HCT116 (cell line): ENCODE measurements around the gene SUCNR1. TPM values are rescaled to one million over a fixed set of nuclear protein-coding genes. Genes with fewer than 3 reads are reported as not detected.

Experiments
- ATAC-seq: fragments of 200-7000 bp; cut with Tn5 transposase; 2 replicates; pipeline ENCODE4 v1.9.1; 2020; ENCODE audit warnings: mild to moderate bottlenecking, moderate library complexity
- BruUV-seq: library from RNA; stranded (reverse); fragments of 400-500 nt; replicated peaks from 2 replicates; lab custom pipeline; 2021; lab: Mats Ljungman, UMichigan
- CTCF ChIA-PET: fragments of 300-600 bp; sonication (Branson Sonifier 250); formaldehyde crosslinking; loops from one replicate; lab custom pipeline; 2021; ENCODE audit warnings: antibody characterized with exemption; lab: Charles Lee
- POLR2A ChIA-PET: fragments of 300-600, 350-600 bp; sonication (Branson Sonifier 250); formaldehyde crosslinking; loops from one replicate; lab custom pipeline; 2021; ENCODE audit warnings: antibody characterized with exemption; lab: Charles Lee
- RAD21 ChIA-PET, 2 experiments: fragments of 300-600 bp; sonication (Branson Sonifier 250); formaldehyde crosslinking; loops; one replicate each; lab custom pipeline; 2023; ENCODE audit warnings: low total read pairs in 2 of 2; ENCODE audit not compliant: uncharacterized antibody in 2 of 2, unreplicated experiment in 2 of 2, low non-redundant PET in 1 of 2; lab: Charles Lee
- DNase-seq: peaks from one replicate; pipeline ENCODE4 v3.0.0-alpha.2; 2010; ENCODE audit warnings: low read depth, low spot score
- H2AFZ ChIP-seq: fragments of 200-600 bp; shearing (Covaris generic), sonication (generic); 2 replicates; pipeline ENCODE4 v1.6.1; 2017; ENCODE audit warnings: low read depth, mixed run types, mixed read lengths, antibody characterized with exemption, low read length; ENCODE audit not compliant: poor library complexity, severe bottlenecking
- H3K27ac ChIP-seq: 2 replicates; pipeline ENCODE4 v1.5.1; 2012; ENCODE audit warnings: low read depth, low read length
- H3K27me3 ChIP-seq: fragments of 200-600 bp; sonication (generic); 2 replicates; pipeline ENCODE4 v1.6.1; 2016; ENCODE audit warnings: mixed run types, low read length, mixed read lengths; ENCODE audit not compliant: insufficient read depth
- H3K36me3 ChIP-seq, 2 experiments: fragments of 200-500 bp in 1 of 2; fragments of 200-600 bp in 1 of 2; sonication (Bioruptor generic) in 1 of 2; sonication (generic) in 1 of 2; 2 replicates each; pipeline versions ENCODE4 v1.5.1 to v1.6.1; 2014 to 2016; ENCODE audit warnings: low read length in 2 of 2, inconsistent platforms in 1 of 2, mixed read lengths in 1 of 2, mixed run types in 1 of 2; ENCODE audit not compliant: insufficient read depth in 2 of 2, control insufficient read depth in 1 of 2
- H3K4me1 ChIP-seq, 2 experiments: fragments of 200-600 bp in 1 of 2; sonication (generic) in 1 of 2; 2 replicates each; pipeline versions ENCODE4 v1.5.1 to v1.6.1; 2012 to 2017; ENCODE audit warnings: low read length in 2 of 2, inconsistent platforms in 1 of 2, mild to moderate bottlenecking in 1 of 2, mixed read lengths in 1 of 2, mixed run types in 1 of 2, moderate library complexity in 1 of 2; ENCODE audit not compliant: insufficient read depth in 2 of 2, control insufficient read depth in 1 of 2
- H3K4me2 ChIP-seq: fragments of 200-600 bp; sonication (generic); 2 replicates; pipeline ENCODE4 v1.6.1; 2017; ENCODE audit warnings: mixed run types, low read length, mixed read lengths
- H3K4me3 ChIP-seq, 2 experiments: fragments of 200-600 bp in 1 of 2; sonication (generic) in 1 of 2; replicated peaks in 1 of 2; 2 replicates each; pipeline ENCODE4 v1.5.1; 2011 to 2016; ENCODE audit warnings: low read length in 2 of 2, control low read depth in 1 of 2, low read depth in 1 of 2, mild to moderate bottlenecking in 1 of 2, mixed read lengths in 1 of 2, mixed run types in 1 of 2
- H3K79me2 ChIP-seq: fragments of 200-600 bp; sonication (generic); 2 replicates; pipeline ENCODE4 v1.6.1; 2017; ENCODE audit warnings: mild to moderate bottlenecking, mixed run types, low read length, moderate library complexity, mixed read lengths; ENCODE audit not compliant: insufficient read depth
- H3K9ac ChIP-seq: fragments of 200-600 bp; sonication (generic); 2 replicates; pipeline ENCODE4 v1.6.1; 2016; ENCODE audit warnings: low read length, mixed read lengths
- H3K9me2 ChIP-seq: fragments of 200-600 bp; sonication (generic), shearing (Covaris generic); 2 replicates; pipeline ENCODE4 v1.6.1; 2017; ENCODE audit warnings: mixed run types, mild to moderate bottlenecking, moderate library complexity; ENCODE audit not compliant: insufficient read depth
- H3K9me3 ChIP-seq, 2 experiments: fragments of 200-500 bp in 1 of 2; fragments of 200-600 bp in 1 of 2; sonication (Bioruptor generic) in 1 of 2; sonication (generic) in 1 of 2; 2 replicates each; pipeline ENCODE4 v1.6.1; 2014 to 2017; ENCODE audit warnings: low read length in 2 of 2, mixed read lengths in 2 of 2, inconsistent platforms in 1 of 2, low read depth in 1 of 2, mild to moderate bottlenecking in 1 of 2, mixed run types in 1 of 2, moderate library complexity in 1 of 2; ENCODE audit not compliant: control insufficient read depth in 1 of 2, insufficient read depth in 1 of 2
- H4K20me1 ChIP-seq: fragments of 200-600 bp; sonication (generic), shearing (Covaris generic); 2 replicates; pipeline ENCODE4 v1.6.1; 2017; ENCODE audit warnings: mixed run types, mild to moderate bottlenecking, moderate library complexity; ENCODE audit not compliant: insufficient read depth
- CEBPB ChIP-seq: IDR thresholded peaks from 2 replicates; pipeline ENCODE4 v1.6.1; 2012; ENCODE audit warnings: low read depth
- JUND ChIP-seq: IDR thresholded peaks from 2 replicates; pipeline ENCODE4 v1.6.1; 2012
- SRF ChIP-seq: IDR thresholded peaks from 2 replicates; pipeline ENCODE4 v1.6.1; 2012; ENCODE audit warnings: low read depth
- TCF7L2 ChIP-seq: IDR thresholded peaks from 2 replicates; pipeline ENCODE4 v1.7.0; 2011; ENCODE audit warnings: borderline replicate concordance, inconsistent platforms; ENCODE audit not compliant: insufficient read depth, insufficient read length; ENCODE audit errors: extremely low read depth
- ZNF274 ChIP-seq: fragments of 200-500 bp; sonication (Bioruptor generic); IDR thresholded peaks from 2 replicates; pipeline ENCODE4 v1.6.1; 2014; ENCODE audit warnings: mild to moderate bottlenecking, low read depth, low read length, inconsistent platforms
- intact Hi-C: fragments of 100-400 bp; cut with micrococcal nuclease; formaldehyde crosslinking; loops from 2 replicates; pipeline ENCODE4 v1.10.0; 2022
- total RNA-seq: library from RNA; stranded (reverse); gene quantifications from one replicate; pipeline ENCODE4 v1.2.1, GENCODE V29; 2021; ENCODE audit not compliant: unreplicated experiment
- TF ChIP-seq, protein P1 (sequence below), 3 experiments: fragments of 200-600 bp in 1 of 3; sonication (generic) in 1 of 3; IDR thresholded peaks in 2 of 3; conservative IDR thresholded peaks in 1 of 3; 2 replicates each; pipeline ENCODE4 v1.5.1; 2012 to 2017; ENCODE audit warnings: low read depth in 2 of 3, low read length in 2 of 3, antibody characterized with exemption in 1 of 3, borderline replicate concordance in 1 of 3, control low read depth in 1 of 3, mild to moderate bottlenecking in 1 of 3, mixed read lengths in 1 of 3, mixed run types in 1 of 3, moderate library complexity in 1 of 3; ENCODE audit not compliant: insufficient read depth in 1 of 3
- TF ChIP-seq, protein P2 (sequence below): IDR thresholded peaks from 2 replicates; pipeline ENCODE4 v1.6.1; 2011; ENCODE audit warnings: mild to moderate bottlenecking, low read length, moderate library complexity; ENCODE audit not compliant: insufficient replicate concordance; ENCODE audit errors: extremely low read depth

Gene SUCNR1
- total RNA-seq, 1 experiment from 2014 or later = 0.17 TPM

DNA sequence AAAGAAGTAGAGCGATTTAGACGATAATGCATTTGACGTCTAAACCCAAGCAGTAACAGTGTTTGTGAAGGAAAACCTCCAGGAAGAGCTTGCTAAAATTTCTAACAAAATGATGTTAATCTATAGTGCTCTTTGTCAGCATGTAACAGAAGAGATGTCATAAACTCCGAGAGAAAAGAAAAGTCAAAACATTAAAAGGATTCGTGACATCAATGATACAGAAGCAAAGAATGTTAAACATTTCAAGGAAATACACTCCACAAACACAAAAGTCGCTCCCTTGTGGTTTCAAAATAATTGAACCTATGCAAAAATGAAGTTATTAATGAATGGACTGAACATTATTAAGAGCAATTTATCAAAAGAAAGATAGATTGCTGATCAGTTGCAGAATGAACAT, 31.6 kb upstream of the SUCNR1 start:
- POLR2A ChIA-PET = no interaction called here
- Histone ChIP-seq H3K9ac (no peak overlapping the region), H3K9me2 (no peaks in the 10 kb centered on the region), H3K4me3 (no peak overlapping the region), H3K27ac (no peak overlapping the region), H4K20me1 (no peaks in the 10 kb centered on the region), H2AFZ (no peak overlapping the region), H3K79me2 (no peaks in the 10 kb centered on the region), H3K9me3 (no peaks in the 10 kb centered on the region), H3K4me1 (peaks cover 12 to 18% of the 10 kb centered on the region in 2 experiments), H3K4me2 (no peak overlapping the region), H3K36me3 (no peaks in the 10 kb centered on the region), H3K27me3 (no peaks in the 10 kb centered on the region)
- RAD21 ChIA-PET = no interaction called here
- BruUV-seq = no TSS peak
- intact Hi-C loops = no loop called here
- no peak for DNase-seq
- CTCF ChIA-PET = interaction anchor here (0.9 kb wide), 1 partner anchor 403 kb away, joined by 3 read pairs; no protein-coding TSS in a partner anchor
- no peak for ATAC-seq
- TF ChIP-seq JUND (no peak), TCF7L2 (no peak)

DNA sequence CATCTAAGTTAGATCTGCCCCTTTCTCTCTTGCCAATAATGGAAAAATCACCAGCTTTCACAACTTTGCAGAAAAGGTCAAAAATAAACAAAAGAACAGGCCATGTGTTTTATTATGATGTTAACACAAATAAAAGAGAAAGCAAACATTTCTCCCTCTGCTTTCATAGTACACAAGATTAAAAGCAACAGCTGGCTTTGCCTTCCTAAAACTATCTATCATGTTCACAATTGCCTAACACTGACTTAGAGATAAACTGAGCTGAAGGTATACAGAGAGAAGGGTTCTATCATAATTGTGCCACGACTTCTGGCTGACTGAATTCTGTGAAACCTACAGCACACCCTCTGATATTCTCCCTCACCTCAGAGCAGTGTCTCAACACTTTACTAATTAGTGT, 30.2 kb upstream of the SUCNR1 start:
- Histone ChIP-seq H3K9me2 (no peaks in the 10 kb centered on the region), H3K4me1 (peaks cover 2 to 7% of the 10 kb centered on the region in 2 experiments; a peak in 2 of 4 replicates), H3K27me3 (no peaks in the 10 kb centered on the region), H3K36me3 (no peaks in the 10 kb centered on the region), H3K9ac (no peak overlapping the region), H3K27ac (no peak overlapping the region), H2AFZ (no peak overlapping the region), H3K79me2 (no peaks in the 10 kb centered on the region), H3K4me2 (no peak overlapping the region), H3K4me3 (no peak overlapping the region), H4K20me1 (no peaks in the 10 kb centered on the region), H3K9me3 (no peaks in the 10 kb centered on the region)
- BruUV-seq = no TSS peak
- TF ChIP-seq ZNF274 (no peak), SRF (no peak), CEBPB (no peak)
- TF ChIP-seq, protein P1, sequence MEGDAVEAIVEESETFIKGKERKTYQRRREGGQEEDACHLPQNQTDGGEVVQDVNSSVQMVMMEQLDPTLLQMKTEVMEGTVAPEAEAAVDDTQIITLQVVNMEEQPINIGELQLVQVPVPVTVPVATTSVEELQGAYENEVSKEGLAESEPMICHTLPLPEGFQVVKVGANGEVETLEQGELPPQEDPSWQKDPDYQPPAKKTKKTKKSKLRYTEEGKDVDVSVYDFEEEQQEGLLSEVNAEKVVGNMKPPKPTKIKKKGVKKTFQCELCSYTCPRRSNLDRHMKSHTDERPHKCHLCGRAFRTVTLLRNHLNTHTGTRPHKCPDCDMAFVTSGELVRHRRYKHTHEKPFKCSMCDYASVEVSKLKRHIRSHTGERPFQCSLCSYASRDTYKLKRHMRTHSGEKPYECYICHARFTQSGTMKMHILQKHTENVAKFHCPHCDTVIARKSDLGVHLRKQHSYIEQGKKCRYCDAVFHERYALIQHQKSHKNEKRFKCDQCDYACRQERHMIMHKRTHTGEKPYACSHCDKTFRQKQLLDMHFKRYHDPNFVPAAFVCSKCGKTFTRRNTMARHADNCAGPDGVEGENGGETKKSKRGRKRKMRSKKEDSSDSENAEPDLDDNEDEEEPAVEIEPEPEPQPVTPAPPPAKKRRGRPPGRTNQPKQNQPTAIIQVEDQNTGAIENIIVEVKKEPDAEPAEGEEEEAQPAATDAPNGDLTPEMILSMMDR (IDR thresholded peaks at IDR 0.05 in 2 of 3, conservative IDR thresholded peaks at IDR 0.05 in 1 of 3; ENCODE audit: borderline replicate concordance in 1 of 3, insufficient read depth in 1 of 3, low read depth in 2 of 3, low read length in 2 of 3) = no peak
- TF ChIP-seq, protein P2, sequence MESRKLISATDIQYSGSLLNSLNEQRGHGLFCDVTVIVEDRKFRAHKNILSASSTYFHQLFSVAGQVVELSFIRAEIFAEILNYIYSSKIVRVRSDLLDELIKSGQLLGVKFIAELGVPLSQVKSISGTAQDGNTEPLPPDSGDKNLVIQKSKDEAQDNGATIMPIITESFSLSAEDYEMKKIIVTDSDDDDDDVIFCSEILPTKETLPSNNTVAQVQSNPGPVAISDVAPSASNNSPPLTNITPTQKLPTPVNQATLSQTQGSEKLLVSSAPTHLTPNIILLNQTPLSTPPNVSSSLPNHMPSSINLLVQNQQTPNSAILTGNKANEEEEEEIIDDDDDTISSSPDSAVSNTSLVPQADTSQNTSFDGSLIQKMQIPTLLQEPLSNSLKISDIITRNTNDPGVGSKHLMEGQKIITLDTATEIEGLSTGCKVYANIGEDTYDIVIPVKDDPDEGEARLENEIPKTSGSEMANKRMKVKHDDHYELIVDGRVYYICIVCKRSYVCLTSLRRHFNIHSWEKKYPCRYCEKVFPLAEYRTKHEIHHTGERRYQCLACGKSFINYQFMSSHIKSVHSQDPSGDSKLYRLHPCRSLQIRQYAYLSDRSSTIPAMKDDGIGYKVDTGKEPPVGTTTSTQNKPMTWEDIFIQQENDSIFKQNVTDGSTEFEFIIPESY = no peak
- intact Hi-C loops = no loop called here
- POLR2A ChIA-PET = no interaction called here
- RAD21 ChIA-PET = interaction anchor here in 1 of 2 experiments (0.6 kb wide), 1 partner anchor 23 kb away, joined by 3 read pairs; no protein-coding TSS in a partner anchor
- DNase-seq (no peak), ATAC-seq (no peak)
- CTCF ChIA-PET = interaction anchor here (0.9 kb wide), 1 partner anchor 404 kb away, joined by 3 read pairs; no protein-coding TSS in a partner anchor
